Neutrophil (primary cell): Measurements from ENCODE around the gene TET1.
A peak's percentile ranks its signal among the peaks of the same experiment; 100 is the strongest.

Source experiments
- H3K27ac ChIP-seq: fragments of 200-600 bp; sonication (generic); 2 replicates; pipeline ENCODE4 v1.5.1; 2016; ENCODE audit warnings: mild to moderate bottlenecking, moderate library complexity
- H3K27me3 ChIP-seq: fragments of 200-600 bp; sonication (generic); 2 replicates; pipeline ENCODE4 v1.6.0; 2016; ENCODE audit warnings: mild to moderate bottlenecking
- H3K36me3 ChIP-seq: fragments of 200-600 bp; sonication (generic); 2 replicates; pipeline ENCODE4 v1.5.1; 2017
- H3K4me1 ChIP-seq, 2 experiments: fragments of 200-600 bp in 1 of 2; sonication (generic) in 1 of 2; 1 replicate in 1 of 2; 2 replicates in 1 of 2; pipeline versions ENCODE4 v1.5.1 to v1.6.1; 2013 to 2016; ENCODE audit warnings: low read depth in 1 of 2, low read length in 1 of 2, mild to moderate bottlenecking in 1 of 2, moderate library complexity in 1 of 2; ENCODE audit not compliant: control insufficient read depth in 1 of 2, insufficient read depth in 1 of 2
- H3K4me3 ChIP-seq, 2 experiments: fragments of 200-600 bp in 1 of 2; sonication (generic) in 1 of 2; 1 replicate in 1 of 2; 2 replicates in 1 of 2; pipeline ENCODE4 v1.5.1; 2013 to 2016; ENCODE audit warnings: low read depth in 1 of 2, low read length in 1 of 2, mild to moderate bottlenecking in 1 of 2, moderate library complexity in 1 of 2
- H3K9me3 ChIP-seq: fragments of 200-600 bp; sonication (generic); 2 replicates; pipeline ENCODE4 v1.5.1; 2016
- CTCF ChIP-seq: fragments of 200-600 bp; sonication (generic); IDR thresholded peaks from 2 replicates; pipeline ENCODE4 v1.5.1; 2016; ENCODE audit warnings: antibody characterized with exemption

Gene TET1

GRCh38 chr10:68599771-68600040 is 39.6 kb downstream of the TET1 start:
- Histone ChIP-seq H3K27me3 (peaks cover 12% of the 10 kb centered on the region), H3K9me3 (no peaks in the 10 kb centered on the region), H3K4me3 (no peak overlapping the region), H3K27ac (no peak overlapping the region), H3K36me3 (no peaks in the 10 kb centered on the region), H3K4me1 (peaks cover 10 to 13% of the 10 kb centered on the region in 2 experiments)
- no peak for TF ChIP-seq CTCF

GRCh38 chr10:68600041-68600778 is 40.1 kb downstream of the TET1 start:
- H3K4me1 ChIP-seq = peaks cover 10 to 13% of the 10 kb centered on the region in 2 experiments
- no peak overlapping the region for H3K27ac ChIP-seq
- H3K9me3 ChIP-seq = no peaks in the 10 kb centered on the region
- peaks cover 12% of the 10 kb centered on the region for H3K27me3 ChIP-seq
- peak overlapping the region; percentile 49 to 54 for H3K4me3 ChIP-seq
- TF ChIP-seq CTCF = no peak
- no peaks in the 10 kb centered on the region for H3K36me3 ChIP-seq

- TF ChIP-seq CTCF = no peak
- Histone ChIP-seq H3K4me1 (peaks cover 10 to 13% of the 10 kb centered on the region in 2 experiments), H3K9me3 (no peaks in the 10 kb centered on the region), H3K27me3 (peaks cover 12% of the 10 kb centered on the region), H3K4me3 (no peak overlapping the region), H3K27ac (no peak overlapping the region), H3K36me3 (no peaks in the 10 kb centered on the region)
Observed at GRCh38 chr10:68601501-68602265, 41.5 kb downstream of the TET1 start.

GRCh38 chr10:68602434-68602833 is 42.3 kb downstream of the TET1 start:
- TF ChIP-seq CTCF = no peak
- Histone ChIP-seq H3K9me3 (no peaks in the 10 kb centered on the region), H3K27me3 (peaks cover 12% of the 10 kb centered on the region), H3K4me3 (no peak overlapping the region), H3K27ac (no peak overlapping the region), H3K4me1 (peaks cover 10 to 13% of the 10 kb centered on the region in 2 experiments), H3K36me3 (no peaks in the 10 kb centered on the region)

- peaks cover 10 to 13% of the 10 kb centered on the region in 2 experiments for H3K4me1 ChIP-seq
- no peaks in the 10 kb centered on the region for H3K9me3 ChIP-seq
- H3K4me3 ChIP-seq = no peak overlapping the region
- H3K36me3 ChIP-seq = no peaks in the 10 kb centered on the region
- no peak for TF ChIP-seq CTCF
- H3K27ac ChIP-seq = no peak overlapping the region
- peaks cover 12% of the 10 kb centered on the region for H3K27me3 ChIP-seq
Observed at GRCh38 chr10:68603766-68604165, 43.6 kb downstream of the TET1 start.
